Measurements from ENCODE around the gene PXMP2. TPM values are rescaled to one million over a fixed set of nuclear protein-coding genes. Genes with fewer than 3 reads are reported as not detected.
"Not testable (repeated sequence)": the region's sequence is repeated elsewhere in the genome, so short reads cannot be mapped to it uniquely, and the experiment has no call there.

The PXMP2 gene
- total RNA-seq, 4 donors from 2014 or later: 25.7 to 57.6 (median 38.4) TPM

GRCh38 chr12:132690112-132690511 is 2.7 kb downstream of the PXMP2 start:
- Histone ChIP-seq H3K4me1 (peaks cover 6% of the 10 kb centered on the region in 2 donors), H3K27ac (no peak overlapping the region), H3K36me3 (no peaks in the 10 kb centered on the region), H3K9me3 (no peaks in the 10 kb centered on the region), H3K4me3 (replicated peaks in 1 of 3) (no peak overlapping the region), H3K27me3 (no peaks in the 10 kb centered on the region)
- TF ChIP-seq POLR2A (IDR thresholded peaks at IDR 0.05) (no peak), CTCF (IDR thresholded peaks at IDR 0.05) (no peak)
- 91 to 95% methylated on average over 9 of the region's 9 CpGs for WGBS, 2 donors
- intact Hi-C loops (cut with DNase I): no loop called here
- DNase-seq: no peak

- H3K4me1 ChIP-seq; H3K4me3 ChIP-seq (replicated peaks in 1 of 3); H3K27ac ChIP-seq; intact Hi-C loops (cut with DNase I); H3K9me3 ChIP-seq; DNase-seq; H3K36me3 ChIP-seq; H3K27me3 ChIP-seq: not testable (repeated sequence)
- 83 to 100% methylated on average over 1 to 2 of the region's 3 CpGs for WGBS, 2 donors
Observed at GRCh38 chr12:132692030-132692429, 4.6 kb downstream of the PXMP2 start.

- DNase-seq; H3K27ac ChIP-seq; intact Hi-C loops (cut with DNase I); H3K4me3 ChIP-seq (replicated peaks in 1 of 3); H3K36me3 ChIP-seq; H3K9me3 ChIP-seq; H3K4me1 ChIP-seq; H3K27me3 ChIP-seq: not testable (repeated sequence)
- WGBS, 2 donors: 92 to 94% methylated on average over 2 to 3 of the region's 3 CpGs
Observed at GRCh38 chr12:132694888-132695287, 7.5 kb downstream of the PXMP2 start.

GRCh38 chr12:132695431-132695830 is 8.0 kb downstream of the PXMP2 start:
- WGBS, 2 donors: 95 to 96% methylated on average over 12 of the region's 12 CpGs
- no peak overlapping the region for H3K27ac ChIP-seq
- peaks cover 0 to 7% of the 10 kb centered on the region in 2 donors for H3K36me3 ChIP-seq
- no peaks in the 10 kb centered on the region for H3K9me3 ChIP-seq
- TF ChIP-seq POLR2A (IDR thresholded peaks at IDR 0.05): no peak
- no peak for TF ChIP-seq CTCF (IDR thresholded peaks at IDR 0.05)
- H3K4me1 ChIP-seq: no peaks in the 10 kb centered on the region
- intact Hi-C loops (cut with DNase I): no loop called here
- DNase-seq: no peak
- no peak overlapping the region for H3K4me3 ChIP-seq (replicated peaks in 1 of 3)
- H3K27me3 ChIP-seq: no peaks in the 10 kb centered on the region

GRCh38 chr12:132698341-132698740 is 11.0 kb downstream of the PXMP2 start:
- 95 to 98% methylated on average over 5 of the region's 5 CpGs for whole genome bisulfite sequencing, 2 donors
- Histone ChIP-seq H3K9me3 (no peaks in the 10 kb centered on the region), H3K27me3 (no peaks in the 10 kb centered on the region), H3K4me3 (replicated peaks in 1 of 3) (no peak overlapping the region), H3K4me1 (no peaks in the 10 kb centered on the region), H3K27ac (no peak overlapping the region), H3K36me3 (peaks cover 0 to 7% of the 10 kb centered on the region in 2 donors)
- intact Hi-C loops (cut with DNase I): no loop called here
- DNase-seq: no peak
- TF ChIP-seq POLR2A (IDR thresholded peaks at IDR 0.05) (no peak), CTCF (IDR thresholded peaks at IDR 0.05) (no peak)

GRCh38 chr12:132700212-132700822 is 12.9 kb downstream of the PXMP2 start:
- WGBS, 2 donors: 92% methylated on average over 10 of the region's 10 CpGs
- intact Hi-C loops (cut with DNase I): no loop called here

More at GRCh38 chr12:132700212-132700822, 12.9 kb downstream of the PXMP2 start:
- Histone ChIP-seq H3K4me3 (replicated peaks in 1 of 3) (no peak overlapping the region), H3K9me3 (no peaks in the 10 kb centered on the region), H3K4me1 (no peaks in the 10 kb centered on the region), H3K27me3 (no peaks in the 10 kb centered on the region), H3K36me3 (peaks cover 0 to 7% of the 10 kb centered on the region in 2 donors), H3K27ac (no peak overlapping the region)
- DNase-seq: no peak
- TF ChIP-seq CTCF (IDR thresholded peaks at IDR 0.05) (no peak), POLR2A (IDR thresholded peaks at IDR 0.05) (no peak)

Data from thyroid gland (tissue), 4 donors.